SK-N-MC (cell line): ENCODE data around the gene TIAM1.

ENCODE experiments used
- EZH2 ChIP-seq: fragments of 200-600 bp; sonication (generic); IDR thresholded peaks from one replicate; pipeline ENCODE4 v1.6.1; 2017; ENCODE audit warnings: antibody characterized with exemption
- FOXP2 ChIP-seq: optimal IDR thresholded peaks from 2 replicates; pipeline ENCODE3; 2011; ENCODE audit warnings: mild to moderate bottlenecking, moderate library complexity; ENCODE audit not compliant: insufficient read depth; ENCODE audit errors: extremely low read length, control extremely low read depth
- POLR2AphosphoS5 ChIP-seq: IDR thresholded peaks from 2 replicates; pipeline ENCODE4 v1.6.1; 2012; ENCODE audit warnings: mild to moderate bottlenecking, low read depth, low read length, borderline replicate concordance

DNA sequence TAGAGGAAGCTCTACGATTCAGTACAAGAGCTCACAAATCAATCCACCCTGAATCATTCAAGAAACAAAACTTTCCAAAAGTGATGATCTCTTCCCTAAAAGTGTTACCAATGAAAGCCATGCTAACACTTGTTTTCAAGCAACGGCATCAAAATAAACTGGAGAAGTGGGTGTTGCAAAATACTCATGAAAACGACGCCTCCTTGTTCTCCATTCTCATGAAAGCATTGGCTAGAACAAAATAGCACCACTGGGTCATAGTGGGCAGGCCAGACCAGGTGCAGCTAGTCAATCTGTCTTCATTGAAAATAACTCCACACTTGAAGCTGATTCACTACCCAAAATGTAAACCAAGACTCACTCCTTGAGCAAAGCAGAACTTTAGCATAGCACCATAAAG, 4.3 kb downstream of the TIAM1 start:
- TF ChIP-seq POLR2AphosphoS5, result no peak
- no peak for TF ChIP-seq EZH2
- no peak for TF ChIP-seq FOXP2
